ENCODE measurements around the gene PRM1. TPM values are rescaled to one million over a fixed set of nuclear protein-coding genes. Genes with fewer than 3 reads are reported as not detected.

The PRM1 gene
- total RNA-seq, 2 experiments from 2014 or later: not detected

GRCh38 chr16:11323551-11324336 lies 42.6 kb upstream of the PRM1 start:
- Mint-ChIP-seq H3K36me3 (ENCODE audit: low read depth) (peaks cover 31% of the 10 kb centered on the region), H3K4me1 (peaks cover 74% of the 10 kb centered on the region), H3K27ac (peak overlapping the region; percentile 84), H3K9me3 (peaks cover 2% of the 10 kb centered on the region), H3K4me3 (no peak overlapping the region), H3K27me3 (no peaks in the 10 kb centered on the region)
- CTCF ChIA-PET: interaction anchor here (1.3 to 1.4 kb wide), 2 partner anchors 9 to 67 kb away, joined by 3 to 4 read pairs; partner anchors contain the start of gene SOCS1
- POLR2A ChIA-PET: interaction anchor here (2.0 kb wide), 1 partner anchor 68 kb away, joined by 5 read pairs; no protein-coding TSS in a partner anchor
- no peak for DNase-seq

GRCh38 chr16:11322823-11323222 lies 41.7 kb upstream of the PRM1 start:
- Mint-ChIP-seq H3K9me3 (peaks cover 2% of the 10 kb centered on the region), H3K4me3 (no peak overlapping the region), H3K27ac (peak overlapping the region; percentile 84), H3K27me3 (no peaks in the 10 kb centered on the region), H3K36me3 (ENCODE audit: low read depth) (peaks cover 27% of the 10 kb centered on the region), H3K4me1 (peaks cover 68% of the 10 kb centered on the region)
- CTCF ChIA-PET: no interaction called here
- no peak for DNase-seq
- POLR2A ChIA-PET: no interaction called here

- H3K27me3 Mint-ChIP-seq: no peaks in the 10 kb centered on the region
- peaks cover 63% of the 10 kb centered on the region for H3K4me1 Mint-ChIP-seq
- H3K36me3 Mint-ChIP-seq (ENCODE audit: low read depth): peaks cover 15% of the 10 kb centered on the region
- ChIA-PET CTCF (no interaction called here), POLR2A (no interaction called here)
- no peak for DNase-seq
- no peak overlapping the region for H3K27ac Mint-ChIP-seq
- H3K9me3 Mint-ChIP-seq: no peaks in the 10 kb centered on the region
- H3K4me3 Mint-ChIP-seq: no peak overlapping the region
These were observed 40.5 kb upstream of the PRM1 start for GRCh38 chr16:11321662-11322061.

GRCh38 chr16:11320170-11320569 lies 39.0 kb upstream of the PRM1 start:
- H3K4me3 Mint-ChIP-seq: no peak overlapping the region
- H3K9me3 Mint-ChIP-seq: no peaks in the 10 kb centered on the region
- no peak overlapping the region for H3K27ac Mint-ChIP-seq
- DNase-seq: no peak
- H3K4me1 Mint-ChIP-seq: peaks cover 57% of the 10 kb centered on the region
- no peaks in the 10 kb centered on the region for H3K27me3 Mint-ChIP-seq
- ChIA-PET POLR2A (no interaction called here), CTCF (interaction anchor here (1.0 to 1.3 kb wide), 3 partner anchors 9 to 23 kb away, joined by 3 to 4 read pairs (median 4); no protein-coding TSS in a partner anchor)
- H3K36me3 Mint-ChIP-seq (ENCODE audit: low read depth): peaks cover 9% of the 10 kb centered on the region

- POLR2A ChIA-PET: no interaction called here
These were observed 38.5 kb upstream of the PRM1 start for GRCh38 chr16:11319529-11320146.

GRCh38 chr16:11318817-11319216 lies 37.7 kb upstream of the PRM1 start:
- Mint-ChIP-seq H3K4me1 (peaks cover 64% of the 10 kb centered on the region), H3K27ac (no peak overlapping the region), H3K4me3 (no peak overlapping the region), H3K27me3 (no peaks in the 10 kb centered on the region), H3K36me3 (ENCODE audit: low read depth) (peaks cover 3% of the 10 kb centered on the region), H3K9me3 (no peaks in the 10 kb centered on the region)
- CTCF ChIA-PET: no interaction called here
- no peak for DNase-seq
- POLR2A ChIA-PET: no interaction called here

More at GRCh38 chr16:11319529-11320146, 38.5 kb upstream of the PRM1 start:
- H3K9me3 Mint-ChIP-seq: no peaks in the 10 kb centered on the region
- H3K4me3 Mint-ChIP-seq: no peak overlapping the region
- no peak overlapping the region for H3K27ac Mint-ChIP-seq
- H3K4me1 Mint-ChIP-seq: peaks cover 57% of the 10 kb centered on the region
- DNase-seq: no peak
- H3K27me3 Mint-ChIP-seq: no peaks in the 10 kb centered on the region
- H3K36me3 Mint-ChIP-seq (ENCODE audit: low read depth): peaks cover 4% of the 10 kb centered on the region
- CTCF ChIA-PET: interaction anchor here (1.0 to 1.3 kb wide), 2 partner anchors 9 to 23 kb away, joined by 4 read pairs; no protein-coding TSS in a partner anchor

GRCh38 chr16:11316331-11317015 lies 35.3 kb upstream of the PRM1 start:
- ChIA-PET POLR2A (no interaction called here), CTCF (interaction anchor here (1.2 kb wide), 1 partner anchor 9 kb away, joined by 3 read pairs; no protein-coding TSS in a partner anchor)
- no peaks in the 10 kb centered on the region for H3K27me3 Mint-ChIP-seq
- DNase-seq: no peak
- H3K36me3 Mint-ChIP-seq (ENCODE audit: low read depth): peaks cover 3% of the 10 kb centered on the region
- H3K4me3 Mint-ChIP-seq: no peak overlapping the region
- peaks cover 70% of the 10 kb centered on the region for H3K4me1 Mint-ChIP-seq
- H3K27ac Mint-ChIP-seq: peak overlapping the region; percentile 9
- no peaks in the 10 kb centered on the region for H3K9me3 Mint-ChIP-seq

GRCh38 chr16:11315510-11315909 lies 34.4 kb upstream of the PRM1 start:
- H3K27me3 Mint-ChIP-seq: no peaks in the 10 kb centered on the region
- ChIA-PET POLR2A (no interaction called here), CTCF (interaction anchor here (0.8 kb wide), 1 partner anchor 9 kb away, joined by 4 read pairs; no protein-coding TSS in a partner anchor)
- H3K36me3 Mint-ChIP-seq (ENCODE audit: low read depth): peaks cover 3% of the 10 kb centered on the region
- DNase-seq: no peak
- no peak overlapping the region for H3K27ac Mint-ChIP-seq
- no peak overlapping the region for H3K4me3 Mint-ChIP-seq
- no peaks in the 10 kb centered on the region for H3K9me3 Mint-ChIP-seq
- H3K4me1 Mint-ChIP-seq: peaks cover 75% of the 10 kb centered on the region

- no peaks in the 10 kb centered on the region for H3K27me3 Mint-ChIP-seq
- H3K9me3 Mint-ChIP-seq: no peaks in the 10 kb centered on the region
- H3K36me3 Mint-ChIP-seq (ENCODE audit: low read depth): peaks cover 3% of the 10 kb centered on the region
- no peak overlapping the region for H3K4me3 Mint-ChIP-seq
- no peak overlapping the region for H3K27ac Mint-ChIP-seq
- H3K4me1 Mint-ChIP-seq: peaks cover 77% of the 10 kb centered on the region
- no peak for DNase-seq
- POLR2A ChIA-PET: no interaction called here
- CTCF ChIA-PET: interaction anchor here (0.8 kb wide), 1 partner anchor 10 kb away, joined by 4 read pairs; no protein-coding TSS in a partner anchor
These were observed 33.3 kb upstream of the PRM1 start for GRCh38 chr16:11314309-11314894.

- H3K36me3 Mint-ChIP-seq (ENCODE audit: low read depth): peaks cover 3% of the 10 kb centered on the region
- H3K27me3 Mint-ChIP-seq: no peaks in the 10 kb centered on the region
- ChIA-PET POLR2A (interaction anchor here (0.6 kb wide), 1 partner anchor 16 kb away, joined by 10 read pairs; no protein-coding TSS in a partner anchor), CTCF (no interaction called here)
- peak overlapping the region; percentile 23 for H3K4me3 Mint-ChIP-seq
- no peak for DNase-seq
- peaks cover 78% of the 10 kb centered on the region for H3K4me1 Mint-ChIP-seq
- no peaks in the 10 kb centered on the region for H3K9me3 Mint-ChIP-seq
- peak overlapping the region; percentile 79 for H3K27ac Mint-ChIP-seq
These were observed 32.6 kb upstream of the PRM1 start for GRCh38 chr16:11313493-11314308.

- DNase-seq: peak; percentile 67
- peaks cover 83% of the 10 kb centered on the region for H3K4me1 Mint-ChIP-seq
- H3K27ac Mint-ChIP-seq: peak overlapping the region; percentile 79
- ChIA-PET CTCF (interaction anchor here (1.4 to 5.9 kb wide), 4 partner anchors 9 to 59 kb away, joined by 4 to 28 read pairs (median 4); no protein-coding TSS in a partner anchor), POLR2A (interaction anchor here (0.6 to 1.1 kb wide), 3 partner anchors 16 to 203 kb away, joined by 3 to 10 read pairs (median 3); no protein-coding TSS in a partner anchor)
- no peaks in the 10 kb centered on the region for H3K36me3 Mint-ChIP-seq (ENCODE audit: low read depth)
- H3K4me3 Mint-ChIP-seq: peak overlapping the region; percentile 23
- H3K9me3 Mint-ChIP-seq: no peaks in the 10 kb centered on the region
- H3K27me3 Mint-ChIP-seq: no peaks in the 10 kb centered on the region
These were observed 31.8 kb upstream of the PRM1 start for GRCh38 chr16:11312718-11313492.
